ENCODE results near the gene TERC. TPM values are rescaled to one million over a fixed set of nuclear protein-coding genes. Genes with fewer than 3 reads are reported as not detected.

Gene TERC
- total RNA-seq, 1 experiment from 2014 or later = 434 TPM

Other genes with a start within 250 kb of the TERC start
- gene MECOM, start 101.3 kb downstream of the TERC start, total RNA-seq (2014; rRNA removed) = 12.8 and 13.8 TPM in 2 replicates
- gene ACTRT3, start 4.5 kb upstream of the TERC start, total RNA-seq (2014; rRNA removed) = 6.1 and 6.5 TPM in 2 replicates
- 13.9 and 14.4 TPM in 2 replicates for gene MYNN, start 8.3 kb upstream of the TERC start, total RNA-seq (2014; rRNA removed)
- not detected in 2 replicates for gene LRRIQ4, start 47.8 kb upstream of the TERC start, total RNA-seq (2014; rRNA removed)
- gene LRRC34, start 47.8 kb upstream of the TERC start, total RNA-seq (2014; rRNA removed) = 5.4 TPM in 2 replicates
- gene LRRC31, start 104.9 kb upstream of the TERC start, total RNA-seq (2014; rRNA removed) = not detected in 2 replicates
- not detected in 2 replicates for gene SAMD7, start 146.5 kb upstream of the TERC start, total RNA-seq (2014; rRNA removed)
- gene SEC62, start 201.7 kb upstream of the TERC start, total RNA-seq (2014; rRNA removed) = 32.1 and 35.8 TPM in 2 replicates

Measured in LHCN-M2 (cell line).